GM19372 (cell line): ENCODE measurements around the gene KCNH2.

ENCODE experiments used
- ATAC-seq: cut with Tn5 transposase; IDR thresholded peaks from one replicate; pipeline ENCODE4 v1.9.1; 2021; ENCODE audit warnings: mild to moderate bottlenecking, low read depth, moderate library complexity; ENCODE audit not compliant: unreplicated experiment

Gene KCNH2

GRCh38 chr7:150951181-150951520, 27.0 kb downstream of the KCNH2 start:
- no peak for ATAC-seq

- ATAC-seq, result no peak
Observed at GRCh38 chr7:150950496-150951180, 27.5 kb downstream of the KCNH2 start.

GRCh38 chr7:150949971-150950491, 28.1 kb downstream of the KCNH2 start:
- no peak for ATAC-seq

GRCh38 chr7:150949564-150949963, 28.6 kb downstream of the KCNH2 start:
- ATAC-seq, result no peak

DNA sequence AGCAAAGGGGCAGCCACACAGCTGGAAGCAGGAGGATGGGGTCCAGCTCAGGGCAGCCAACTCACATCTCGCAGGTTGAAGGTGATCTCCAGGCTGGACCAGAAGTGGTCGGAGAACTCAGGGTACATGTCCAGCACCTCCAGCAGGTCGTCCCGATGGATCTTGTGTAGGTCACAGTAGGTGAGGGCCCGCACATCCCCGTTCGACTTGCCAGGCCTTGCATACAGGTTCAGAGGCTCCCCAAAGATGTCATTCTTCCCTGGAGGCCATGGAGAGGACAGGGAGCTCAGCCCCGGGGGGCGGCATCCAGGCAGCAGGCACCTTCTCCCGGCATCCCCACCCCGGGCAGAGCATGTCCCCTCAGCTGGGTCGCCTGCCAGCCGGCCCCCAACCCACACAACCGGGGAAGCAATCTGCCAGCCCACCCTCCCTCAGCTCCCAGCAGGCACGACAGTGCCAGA, 29.3 kb downstream of the KCNH2 start:
- no peak for ATAC-seq

DNA sequence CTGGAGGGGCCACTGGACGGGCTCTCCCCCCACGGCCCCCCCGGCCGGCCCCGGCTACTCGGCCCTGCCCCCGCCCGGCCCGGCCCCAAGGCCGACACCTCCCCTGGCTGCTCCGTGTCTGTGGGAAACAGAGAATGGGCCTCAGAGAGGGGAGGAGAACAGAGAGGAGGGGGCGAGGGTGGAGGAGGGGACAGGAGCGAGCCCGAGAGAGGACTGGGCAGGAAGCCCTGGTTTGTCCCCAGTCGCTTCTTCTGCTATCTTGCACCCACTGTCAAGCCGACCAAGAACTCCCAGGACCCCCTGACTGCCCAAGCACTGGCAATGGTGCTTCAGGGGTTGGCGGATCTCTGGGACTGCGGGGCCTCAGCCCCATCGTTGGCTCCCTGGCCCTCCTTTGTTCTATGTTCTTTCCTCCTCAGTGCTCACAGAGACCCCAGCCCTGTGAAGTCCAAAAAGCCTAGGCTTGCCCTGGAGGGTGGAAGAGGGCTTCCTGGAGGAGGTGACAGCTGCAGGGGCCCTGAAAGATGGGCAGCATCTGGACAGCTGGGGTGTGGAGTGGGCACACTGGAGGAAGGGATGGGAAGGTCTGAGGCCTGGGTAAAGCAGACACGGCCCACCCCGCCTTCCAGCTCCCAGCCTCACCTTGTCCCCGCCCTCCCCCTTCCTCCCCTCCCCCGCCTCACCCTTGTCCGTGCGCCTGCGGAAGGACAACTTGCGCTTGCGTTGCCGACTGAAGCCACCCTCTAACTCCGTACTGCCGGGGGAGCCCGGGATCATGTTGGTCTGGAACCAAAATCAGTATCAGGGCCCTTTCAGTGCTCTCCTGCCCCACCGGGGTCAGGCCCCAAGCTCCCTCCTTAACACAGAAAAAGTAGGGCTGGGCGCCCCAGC, 30.1 kb downstream of the KCNH2 start:
- no peak for ATAC-seq

- ATAC-seq, result no peak
Observed at GRCh38 chr7:150947241-150947745, 30.8 kb downstream of the KCNH2 start.

GRCh38 chr7:150946421-150947240, 31.5 kb downstream of the KCNH2 start:
- no peak for ATAC-seq

DNA sequence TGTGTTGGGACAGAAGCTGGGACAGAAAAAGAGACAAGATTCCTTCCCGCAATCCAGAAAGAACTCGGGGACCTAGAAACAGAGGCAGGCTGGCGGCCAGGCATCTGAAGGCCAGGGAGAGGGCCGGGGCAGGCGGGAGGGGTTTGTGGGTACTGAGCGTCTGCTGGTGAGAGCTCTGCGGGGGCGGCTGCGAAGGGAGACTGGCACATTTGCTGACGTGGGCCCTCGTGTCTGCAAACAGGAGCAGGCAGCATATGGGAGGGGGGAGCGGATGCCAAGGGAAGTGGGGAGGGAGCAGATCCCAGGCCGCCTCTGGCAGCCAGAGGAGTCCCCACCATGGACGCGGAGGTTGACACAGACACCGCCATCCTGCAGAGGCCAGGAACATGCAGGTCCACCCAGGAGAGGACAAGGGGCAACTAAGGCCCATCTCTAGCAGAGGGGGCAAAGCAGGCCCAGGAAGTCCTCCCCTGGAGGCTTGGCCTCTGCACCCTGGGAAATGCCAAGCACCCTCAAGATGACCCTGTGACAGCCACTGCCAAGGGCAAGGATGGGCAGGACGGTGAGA, 32.2 kb downstream of the KCNH2 start:
- no peak for ATAC-seq

GRCh38 chr7:150945171-150945852, 32.8 kb downstream of the KCNH2 start:
- no peak for ATAC-seq

- ATAC-seq, result no peak
Observed at GRCh38 chr7:150944066-150945042, 33.8 kb downstream of the KCNH2 start.

DNA sequence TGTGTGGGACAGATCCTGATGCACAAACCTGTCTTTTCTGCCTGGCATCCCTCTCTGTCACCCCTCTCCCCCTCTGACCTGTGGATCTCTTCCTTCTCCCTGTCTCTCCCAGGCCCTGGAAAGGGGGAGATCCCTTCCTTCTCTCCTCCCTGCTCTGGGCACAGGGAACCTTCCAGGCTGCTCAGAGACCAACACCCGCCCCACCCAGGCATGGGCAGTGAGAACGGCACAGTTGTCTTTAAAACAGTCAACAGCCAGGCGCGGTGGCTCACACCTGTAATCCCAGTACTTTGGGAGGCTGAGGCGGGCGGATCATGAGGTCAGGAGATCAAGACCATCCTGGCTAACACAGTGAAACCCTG, 34.7 kb downstream of the KCNH2 start:
- no peak for ATAC-seq

- no peak for ATAC-seq
Observed at GRCh38 chr7:150942591-150943452, 35.3 kb downstream of the KCNH2 start.

GRCh38 chr7:150942001-150942590, 36.0 kb downstream of the KCNH2 start:
- no peak for ATAC-seq

- no peak for ATAC-seq
Observed at GRCh38 chr7:150941351-150942000, 36.6 kb downstream of the KCNH2 start.

- no peak for ATAC-seq
Observed at GRCh38 chr7:150940431-150941102, 37.6 kb downstream of the KCNH2 start.
